ENCODE results near the gene ABLIM3.

ABLIM3 gene

DNA sequence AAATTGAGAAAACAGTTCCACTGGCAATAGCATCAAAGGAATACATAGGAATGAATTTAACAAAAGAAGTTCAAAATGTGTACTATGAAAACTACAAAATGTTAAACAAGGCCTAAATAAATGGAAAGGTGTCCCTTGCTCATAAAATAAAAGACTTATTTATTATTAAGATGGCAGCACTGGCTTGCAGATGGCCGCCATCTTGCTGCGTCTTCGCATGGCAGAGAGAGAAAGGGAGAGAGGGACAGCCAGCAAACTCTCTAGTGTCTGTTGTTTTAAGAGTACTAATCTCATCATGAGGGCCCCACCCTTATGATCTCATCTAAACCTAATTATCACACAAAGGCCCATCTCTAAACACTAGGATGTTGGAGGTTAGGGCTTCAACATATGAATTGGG lies 47.1 kb downstream of the ABLIM3 start:
- DNase-seq (ENCODE audit: low spot score): no peak

DNA sequence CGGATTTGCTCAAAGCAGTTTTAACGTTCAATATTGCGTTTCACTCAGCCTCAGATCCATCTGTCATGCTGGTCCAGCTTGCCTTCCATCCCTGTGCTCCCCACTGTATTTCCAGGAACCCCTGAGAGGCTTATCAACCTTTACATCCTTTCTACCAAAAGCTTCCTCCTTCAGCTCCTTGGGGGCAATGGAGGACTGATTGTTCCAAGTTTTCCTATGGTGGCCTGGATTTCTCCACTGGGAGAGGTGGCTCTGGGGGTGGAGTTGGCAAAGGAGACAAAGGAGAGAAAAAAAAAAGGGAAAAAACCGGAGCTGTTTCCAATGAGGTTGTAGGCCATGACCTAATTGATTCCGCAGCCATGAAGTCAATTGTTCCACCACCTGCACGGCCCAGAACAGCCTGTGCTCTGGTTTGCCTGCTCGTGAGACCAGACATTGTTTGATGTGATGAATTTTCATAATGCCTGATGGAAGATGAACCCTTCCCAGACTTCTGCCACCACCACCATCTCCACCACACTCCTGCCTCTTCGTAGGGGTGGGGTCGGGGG lies 54.1 kb downstream of the ABLIM3 start:
- no peak for DNase-seq (ENCODE audit: low spot score)

DNA sequence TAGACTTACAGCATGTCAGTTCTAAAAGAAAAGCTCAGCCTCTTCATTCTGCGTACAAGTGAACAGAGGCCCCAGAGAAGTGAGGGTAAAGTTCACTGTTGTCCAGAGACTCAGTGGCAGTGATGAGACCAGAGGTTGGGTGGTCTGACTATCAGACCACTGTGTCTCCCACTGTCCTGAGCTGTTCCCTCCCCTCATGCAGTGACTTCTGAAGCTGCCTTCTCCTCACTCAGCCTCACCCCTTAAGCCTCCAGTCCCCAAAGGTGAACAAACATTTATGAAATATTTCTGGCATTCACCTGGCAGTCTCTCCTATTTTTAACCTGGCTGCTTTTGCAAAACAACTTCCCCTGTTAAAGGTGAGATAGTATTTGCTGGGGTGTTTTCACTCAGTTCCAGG lies 54.7 kb downstream of the ABLIM3 start:
- no peak for DNase-seq (ENCODE audit: low spot score)

DNA sequence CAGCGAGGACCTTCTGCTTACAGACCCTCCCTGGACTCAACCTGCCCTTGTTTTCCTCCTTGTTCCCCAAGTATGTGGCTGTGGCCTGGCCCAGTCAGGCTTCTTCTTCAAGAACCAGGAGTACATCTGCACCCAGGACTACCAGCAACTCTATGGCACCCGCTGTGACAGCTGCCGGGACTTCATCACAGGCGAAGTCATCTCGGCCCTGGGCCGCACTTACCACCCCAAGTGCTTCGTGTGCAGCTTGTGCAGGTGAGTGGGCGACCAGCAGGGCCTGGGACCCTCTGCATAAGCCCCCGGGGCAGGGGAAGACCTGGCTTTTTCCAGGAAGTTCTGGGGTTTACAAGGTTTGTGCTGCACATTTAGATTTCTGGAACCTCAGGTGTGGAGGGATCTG lies 56.9 kb downstream of the ABLIM3 start:
- DNase-seq (ENCODE audit: low spot score): no peak

DNA sequence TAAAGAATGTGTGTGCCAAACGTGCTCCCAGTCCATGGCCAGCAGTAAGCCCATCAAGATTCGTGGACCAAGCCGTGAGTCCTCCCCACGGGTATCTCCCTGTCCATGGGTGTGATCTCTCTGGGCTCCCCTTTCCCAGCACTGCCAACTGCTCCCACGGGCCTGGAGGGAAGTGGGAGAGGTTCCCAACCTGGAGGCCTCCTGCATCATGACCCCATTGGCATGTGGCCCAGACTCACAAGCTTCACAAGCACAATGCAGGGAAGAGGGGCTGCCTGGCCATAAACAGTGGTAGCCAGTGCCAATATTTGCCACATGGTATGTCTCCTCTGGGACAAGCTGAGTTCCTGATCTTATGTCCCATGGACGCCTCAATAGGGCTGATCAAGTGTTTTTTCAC lies 59.1 kb downstream of the ABLIM3 start:
- no peak for DNase-seq (ENCODE audit: low spot score)

DNA sequence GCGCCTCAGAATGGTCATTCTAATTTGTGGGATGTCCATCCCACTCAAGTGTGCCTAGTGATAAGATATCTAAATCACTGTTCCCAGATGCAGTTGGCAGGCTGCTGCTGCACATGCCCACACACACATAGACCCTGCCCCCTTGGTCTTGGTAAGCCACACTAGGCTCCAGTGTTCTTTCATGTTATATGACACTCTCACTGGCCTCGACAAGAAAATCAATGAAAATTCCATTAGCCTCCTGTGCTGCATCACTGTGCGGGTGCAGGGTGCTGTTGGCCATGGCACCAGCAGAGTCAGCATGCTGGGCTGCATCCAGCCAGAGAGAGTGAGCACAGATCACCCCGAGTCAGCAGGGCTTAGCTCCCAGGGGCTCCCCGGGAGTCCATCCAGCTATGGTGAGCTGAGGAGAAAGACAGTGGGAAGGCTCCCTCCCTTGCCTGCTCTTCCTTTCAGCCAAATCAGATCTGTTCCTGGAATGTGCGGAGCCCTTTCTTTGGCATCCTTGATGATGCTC lies 59.9 kb downstream of the ABLIM3 start:
- DNase-seq (ENCODE audit: low spot score): no peak

DNA sequence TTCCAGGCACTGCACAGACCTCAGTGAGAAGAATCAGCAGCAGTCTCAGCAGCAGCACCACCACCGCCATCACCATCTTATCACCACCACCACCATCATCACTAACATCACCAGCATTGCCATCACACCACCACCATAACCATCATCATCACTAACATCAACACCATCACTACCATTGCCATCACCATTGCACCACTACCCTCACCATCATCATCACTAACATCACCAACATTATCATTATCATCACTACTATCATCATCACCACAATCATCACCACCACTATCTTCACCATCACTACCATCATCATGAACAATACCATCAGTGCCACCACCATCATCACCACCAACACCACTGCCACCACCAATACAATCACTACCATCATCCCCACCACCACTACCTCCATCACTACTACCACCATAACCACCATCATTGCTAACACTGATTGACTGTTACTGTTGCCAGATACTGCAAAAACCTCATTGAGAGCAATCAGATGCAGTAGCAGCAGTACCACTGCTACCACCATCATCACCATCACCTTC lies 61.7 kb downstream of the ABLIM3 start:
- no peak for DNase-seq (ENCODE audit: low spot score)

DNA sequence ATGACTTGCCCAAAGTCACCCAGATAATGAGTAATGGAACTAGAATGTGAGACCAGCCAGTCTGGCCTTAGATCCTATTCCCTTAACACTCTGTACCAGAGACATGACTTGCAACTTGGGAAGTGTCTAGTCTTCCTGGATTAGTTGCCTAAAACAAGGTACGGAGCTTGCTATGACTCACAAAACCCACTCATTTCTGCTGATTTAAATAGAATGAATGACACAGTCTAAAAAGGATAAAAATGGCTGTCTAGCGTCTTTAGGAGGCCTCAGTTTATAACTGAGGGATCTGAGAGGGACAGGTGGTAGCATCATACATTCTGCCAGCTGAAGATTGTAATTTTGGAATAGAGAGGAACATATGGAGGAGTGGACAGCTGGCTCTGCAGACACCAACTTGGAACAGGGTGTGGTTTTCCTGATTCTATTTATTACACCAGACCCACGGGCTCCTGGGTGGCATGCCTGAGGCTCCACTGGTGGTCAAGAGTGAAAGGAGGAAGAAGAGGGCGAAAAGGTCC lies 62.7 kb downstream of the ABLIM3 start:
- DNase-seq (ENCODE audit: low spot score): no peak

DNA sequence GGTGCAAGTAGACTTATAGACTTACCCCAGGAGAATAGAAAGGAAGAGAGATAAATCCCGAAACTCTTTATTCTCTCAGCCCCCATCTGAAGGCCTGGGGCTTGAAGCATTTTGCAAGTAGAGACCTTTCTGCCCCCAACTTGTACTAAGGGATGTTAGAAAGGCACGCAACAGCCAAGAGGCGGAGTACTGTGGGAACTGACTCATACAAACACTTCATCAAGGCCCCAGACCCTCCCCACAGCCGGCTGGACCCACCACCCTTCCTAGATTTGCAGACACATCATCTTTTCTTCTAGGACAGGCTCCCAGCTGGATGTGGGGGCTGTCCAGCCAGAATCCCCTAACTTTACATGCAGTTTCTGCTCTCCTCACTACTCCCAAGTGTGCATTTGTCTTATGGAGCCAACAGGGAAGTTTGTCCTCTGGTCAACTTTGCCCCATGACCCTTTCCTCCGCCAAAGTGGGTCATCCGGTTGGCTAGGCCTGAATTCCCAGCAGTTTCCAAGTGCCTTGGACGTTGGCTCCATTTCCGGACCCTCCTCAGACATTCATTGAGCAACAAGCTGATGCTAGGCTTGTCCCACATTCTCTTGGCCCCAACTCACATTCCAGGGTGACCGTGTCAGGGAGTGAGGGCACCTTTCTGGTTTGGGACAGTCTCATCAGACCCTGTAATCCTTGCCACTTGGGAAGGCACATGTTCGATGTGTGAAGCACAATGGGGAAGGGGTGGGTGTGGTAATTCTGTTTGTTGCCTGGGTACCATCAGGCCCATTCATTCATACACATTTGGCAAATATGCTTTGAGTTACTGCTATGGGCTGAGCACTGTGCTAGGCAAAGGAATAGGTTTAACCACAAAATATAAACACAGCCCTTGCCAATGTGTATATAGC lies 64.6 kb downstream of the ABLIM3 start:
- no peak for DNase-seq (ENCODE audit: low spot score)

DNA sequence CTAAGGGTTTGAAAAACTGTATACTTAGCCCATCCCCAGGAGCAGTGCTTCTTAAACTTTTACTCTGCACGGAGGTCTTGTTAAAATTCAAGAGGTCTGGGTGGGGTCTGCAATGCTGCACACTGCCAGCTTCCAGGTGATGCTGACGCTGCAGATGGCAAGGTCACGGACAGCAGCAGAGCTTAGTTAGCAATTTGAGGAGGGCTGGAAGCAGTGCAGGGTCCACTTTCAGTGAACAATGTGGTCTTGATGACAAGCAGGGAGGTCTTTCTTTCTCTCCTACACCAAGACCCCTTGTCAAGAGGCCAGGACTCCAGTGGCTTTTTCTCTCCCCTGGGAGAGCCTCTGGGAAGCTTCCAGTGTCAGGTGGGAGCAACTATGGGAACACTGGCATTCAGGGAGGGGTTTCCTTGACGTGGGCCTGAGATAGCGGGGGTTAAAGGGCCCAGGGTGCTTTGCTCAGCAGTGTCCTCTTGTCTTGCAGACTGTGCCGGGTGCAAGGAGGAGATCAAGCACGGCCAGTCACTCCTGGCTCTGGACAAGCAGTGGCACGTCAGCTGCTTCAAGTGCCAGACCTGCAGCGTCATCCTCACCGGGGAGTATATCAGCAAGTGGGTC lies 65.3 kb downstream of the ABLIM3 start:
- DNase-seq (ENCODE audit: low spot score): no peak

DNA sequence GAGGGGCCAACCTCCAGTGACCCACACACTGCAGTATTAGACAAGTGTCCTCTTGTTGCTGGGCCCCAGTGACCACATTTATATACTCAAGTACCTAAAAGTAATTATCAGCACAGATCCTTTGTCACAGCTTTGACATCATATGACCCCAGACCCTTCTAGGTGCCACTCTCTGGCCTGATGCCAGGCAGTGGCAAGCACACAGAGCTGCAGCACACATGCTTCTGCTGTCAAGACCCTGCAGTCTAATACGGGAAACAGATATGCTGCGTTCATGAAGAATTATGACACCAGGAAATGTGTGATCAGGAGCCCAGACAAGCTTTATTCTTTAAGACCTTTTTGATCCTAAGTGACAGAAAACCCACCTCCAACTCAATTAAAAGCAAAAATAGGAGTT lies 66.5 kb downstream of the ABLIM3 start:
- no peak for DNase-seq (ENCODE audit: low spot score)

DNA sequence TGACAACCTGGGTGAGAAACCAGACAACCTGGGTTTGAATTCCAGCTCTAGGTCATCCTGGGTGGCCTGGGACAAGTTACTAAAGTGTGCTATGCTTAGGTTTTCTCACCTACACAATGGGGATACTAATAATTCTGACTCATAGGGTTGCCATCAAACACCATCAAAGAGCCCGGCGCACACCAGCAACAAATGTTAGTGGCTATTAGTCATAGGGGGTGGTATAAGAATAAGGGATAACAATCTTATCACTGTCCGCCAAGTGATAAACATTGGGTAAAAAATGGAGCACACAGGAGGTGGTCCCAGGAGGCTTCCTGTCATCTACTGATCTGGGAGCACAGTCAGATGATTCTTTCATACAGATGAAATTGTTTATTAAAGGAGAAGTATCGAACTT lies 68.9 kb downstream of the ABLIM3 start:
- DNase-seq (ENCODE audit: low spot score): no peak

DNA sequence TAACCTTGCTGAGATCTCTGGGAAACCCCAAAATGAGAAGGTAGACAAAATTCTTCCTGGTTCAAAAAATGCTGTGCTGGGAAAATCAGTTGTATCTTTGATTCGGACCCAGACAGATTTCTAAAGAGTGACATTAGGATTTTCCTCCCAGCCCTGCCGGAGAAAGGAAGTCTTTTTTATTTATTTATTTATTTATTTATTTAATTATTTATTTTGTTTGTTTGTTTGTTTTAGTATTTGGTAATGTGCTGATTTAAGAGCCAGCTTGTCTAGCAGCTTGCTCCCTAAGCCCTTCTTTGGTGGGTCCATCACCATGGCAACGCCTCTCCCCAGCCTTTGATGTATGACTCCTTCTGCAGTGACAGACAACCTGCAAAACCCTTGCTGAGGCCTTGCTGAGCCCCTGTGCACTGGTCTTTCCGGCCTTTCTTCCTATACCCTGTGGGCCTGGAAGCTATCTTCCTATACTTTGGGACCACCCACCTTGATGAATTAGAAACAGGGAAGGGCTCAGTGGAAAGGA lies 69.7 kb downstream of the ABLIM3 start:
- DNase-seq (ENCODE audit: low spot score): no peak

DNA sequence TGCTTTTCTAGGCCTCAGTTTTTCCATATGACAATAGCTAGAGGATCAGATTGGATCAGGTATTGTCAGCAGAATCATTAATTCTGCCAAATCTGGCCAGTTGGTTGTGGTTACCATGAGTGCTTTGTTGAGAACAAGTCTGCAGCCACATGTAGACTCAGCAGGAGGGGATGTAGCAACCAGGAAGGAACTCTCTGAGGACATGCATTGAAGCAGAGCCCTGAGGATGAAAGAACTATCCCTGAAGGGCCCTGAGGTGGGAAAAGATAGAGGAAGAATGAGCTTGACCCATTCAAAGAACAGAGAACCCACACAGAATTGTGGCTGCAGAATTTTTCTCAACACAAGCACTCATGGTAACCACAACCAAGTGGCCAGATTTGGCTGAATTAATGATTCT lies 70.3 kb downstream of the ABLIM3 start:
- DNase-seq (ENCODE audit: low spot score): no peak

DNA sequence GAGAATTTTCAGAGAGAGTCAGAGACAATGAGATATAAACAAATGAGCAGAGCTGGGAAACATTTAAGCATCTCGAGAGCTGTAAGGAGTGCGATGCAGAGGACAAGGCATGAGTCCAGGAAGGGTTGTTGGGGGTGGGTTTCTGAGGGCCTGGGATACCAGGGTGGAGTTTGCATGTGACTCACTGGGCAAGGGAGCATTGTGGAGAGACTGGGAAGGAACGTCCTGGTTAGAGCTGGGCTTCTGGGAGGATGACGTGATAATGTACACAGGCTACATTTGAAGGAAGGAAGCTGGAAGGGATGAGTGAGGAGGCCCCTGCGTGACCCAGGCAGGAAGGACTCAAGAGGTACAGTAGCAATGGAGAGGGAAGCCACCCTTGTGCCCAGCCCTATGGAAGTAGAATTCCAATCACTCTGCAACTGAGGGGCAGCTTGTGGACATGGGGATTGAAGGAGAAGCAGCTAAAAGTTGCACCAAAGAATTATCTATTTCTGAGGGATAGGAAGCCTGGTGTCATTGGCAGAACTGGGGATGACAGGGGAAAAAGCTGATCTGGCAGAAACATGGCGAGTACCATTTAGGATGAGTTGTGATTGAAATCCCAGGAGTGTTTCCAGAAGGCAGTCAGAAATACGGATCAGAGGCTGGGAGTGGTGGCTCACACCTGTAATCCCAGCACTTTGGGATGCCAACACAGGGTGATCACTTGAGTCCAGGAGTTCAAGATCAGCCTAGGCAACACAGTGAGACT lies 71.1 kb downstream of the ABLIM3 start:
- DNase-seq (ENCODE audit: low spot score): no peak

DNA sequence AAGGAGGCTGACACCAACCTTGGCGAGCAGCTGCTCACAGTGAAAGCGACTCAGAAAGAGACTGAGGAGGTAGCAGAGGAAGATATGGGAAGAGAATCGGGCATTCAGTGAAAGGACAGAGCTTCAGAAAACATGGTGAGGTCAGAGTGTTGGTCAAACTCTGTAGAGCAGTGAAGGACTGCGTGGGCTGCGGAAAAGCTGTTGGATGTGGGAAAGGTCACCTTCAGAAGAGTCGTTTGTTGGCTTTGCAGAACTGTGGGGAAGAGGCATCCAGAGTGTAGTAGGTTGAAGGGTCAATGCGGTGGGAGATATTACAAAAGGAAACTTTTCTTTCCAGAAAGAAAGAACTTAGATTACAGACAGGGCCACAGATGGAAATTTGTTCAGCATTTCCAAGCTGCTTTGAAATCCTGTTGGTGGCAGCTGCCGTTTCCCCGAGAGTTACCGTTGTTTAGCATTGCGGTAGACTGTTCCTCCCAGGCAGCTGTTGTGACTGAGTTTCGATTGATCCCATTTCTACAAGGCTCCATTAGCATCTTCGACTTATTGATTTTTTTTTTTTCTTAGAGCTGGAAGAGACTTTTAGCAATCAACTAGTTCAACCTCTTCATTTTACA lies 72.1 kb downstream of the ABLIM3 start:
- no peak for DNase-seq (ENCODE audit: low spot score)

DNA sequence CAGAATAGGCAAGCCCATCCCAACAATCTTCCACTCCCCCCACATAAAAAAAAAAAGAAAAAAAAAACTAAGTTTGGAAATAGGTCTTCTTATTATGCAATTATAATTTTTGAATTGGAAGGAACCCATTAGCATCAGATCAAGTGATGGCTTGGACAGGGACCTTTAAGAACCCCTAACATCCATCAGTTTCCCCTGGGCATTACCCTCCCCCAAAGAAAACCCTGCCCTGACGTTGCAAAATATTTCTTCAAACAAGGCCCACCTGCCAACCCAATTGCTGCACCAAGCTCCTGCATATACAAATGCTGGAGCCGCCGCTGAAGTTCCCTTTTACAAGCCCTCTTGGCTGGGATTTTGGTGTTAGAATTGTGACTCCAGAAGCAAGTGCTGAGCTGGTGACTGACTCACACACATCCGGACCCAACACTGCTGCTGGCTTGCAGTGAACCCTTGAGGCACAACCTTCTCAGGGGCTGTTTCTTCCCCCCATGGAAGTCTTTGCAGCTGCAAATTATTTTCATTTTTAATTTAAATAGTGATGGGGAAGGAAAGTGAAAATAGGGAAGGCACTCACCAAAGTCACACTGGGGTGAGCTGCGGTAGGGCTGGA lies 74.3 kb downstream of the ABLIM3 start:
- no peak for DNase-seq (ENCODE audit: low spot score)

DNA sequence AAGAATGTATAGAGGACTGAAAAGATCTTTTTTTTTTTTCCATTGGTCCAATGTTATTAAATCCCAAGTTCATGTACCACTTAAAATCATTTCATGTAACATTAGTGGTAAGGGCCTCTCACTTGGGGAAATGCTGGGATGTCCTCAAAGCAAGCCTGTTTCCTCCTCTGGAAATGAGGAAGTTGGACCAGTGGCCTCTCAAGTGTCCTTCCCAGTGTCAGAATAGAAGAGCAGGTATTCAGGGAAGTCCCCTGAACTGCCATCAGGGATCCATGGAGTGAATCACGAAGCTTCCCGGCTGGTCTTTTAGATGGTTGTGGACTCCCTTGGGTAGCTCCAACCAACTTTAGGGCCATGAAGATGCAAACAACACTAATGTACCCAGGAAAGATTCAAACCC lies 75.2 kb downstream of the ABLIM3 start:
- no peak for DNase-seq (ENCODE audit: low spot score)

DNA sequence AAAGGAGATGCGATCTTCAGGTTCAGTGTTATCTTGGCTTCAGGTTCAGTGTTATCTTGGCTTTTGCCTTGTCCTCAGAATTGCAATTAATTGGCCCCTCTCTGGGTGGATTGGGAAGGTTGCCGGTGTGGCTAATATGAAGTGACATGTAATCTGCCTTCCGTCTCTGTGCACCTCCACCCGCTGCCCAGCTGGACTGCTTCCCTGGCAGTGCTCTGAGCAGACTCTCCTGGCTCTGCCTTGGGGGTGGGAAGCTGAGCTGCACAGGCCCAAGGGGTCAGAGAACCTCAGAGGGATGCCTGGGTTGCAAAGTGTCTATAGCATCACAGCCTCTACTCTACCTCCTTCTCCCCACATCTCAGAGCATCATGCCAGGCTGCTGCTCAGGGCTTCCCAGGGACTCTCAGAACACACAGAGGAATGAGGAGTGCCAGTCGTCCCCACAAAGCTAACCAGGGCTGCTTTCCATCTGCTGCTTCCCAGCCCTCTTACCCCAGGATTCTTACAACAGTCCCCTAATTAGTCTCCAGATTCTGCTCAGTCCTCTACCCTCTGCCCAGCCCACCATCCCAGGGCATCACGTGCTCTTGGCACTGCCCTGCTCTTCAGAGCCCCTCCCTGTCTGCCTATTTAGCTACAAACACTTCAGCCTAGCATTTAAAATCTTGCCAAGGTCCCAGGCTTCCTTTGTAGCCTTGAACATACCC lies 76.0 kb downstream of the ABLIM3 start:
- DNase-seq (ENCODE audit: low spot score): no peak

DNA sequence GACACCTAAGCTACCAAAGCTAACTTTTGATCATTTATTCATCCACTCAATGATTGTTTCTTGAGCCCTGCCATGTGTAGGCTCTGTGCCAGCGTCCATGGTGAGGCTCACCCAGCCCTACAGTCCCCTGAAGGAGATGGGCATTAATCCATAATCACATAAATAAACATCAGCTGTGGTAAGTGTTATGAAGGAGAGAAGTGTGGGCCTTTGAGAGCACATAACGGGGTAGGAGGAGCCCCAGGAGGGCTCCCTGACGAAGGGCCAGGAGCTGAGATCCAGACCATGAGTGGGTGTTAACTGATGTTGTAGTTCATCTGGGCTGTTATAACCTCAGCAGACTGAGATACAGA lies 76.5 kb downstream of the ABLIM3 start:
- DNase-seq (ENCODE audit: low spot score): no peak
